Measurements from ENCODE around the gene RCCD1.

DNA sequence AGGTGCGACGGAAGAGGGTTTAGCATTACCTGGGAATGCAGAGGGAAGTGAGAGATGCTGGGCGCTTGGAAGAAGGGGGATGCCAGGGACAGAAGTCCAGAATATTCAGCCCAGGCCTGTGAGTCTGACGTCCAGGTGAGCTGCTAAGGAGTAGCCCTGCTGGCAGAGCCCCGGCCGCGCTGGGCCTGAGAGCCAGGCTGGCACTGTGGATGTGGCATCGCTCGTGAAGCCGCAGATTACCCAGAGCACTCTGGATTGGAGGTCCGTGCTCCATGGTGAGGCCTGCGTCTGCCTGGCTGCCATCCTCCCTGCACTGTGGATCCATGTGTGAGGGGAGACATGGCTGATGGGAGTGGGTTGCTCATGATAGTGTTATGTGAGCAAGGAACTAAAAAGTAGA lies 37.1 kb upstream of the RCCD1 start:
- TF ChIP-seq, protein P1, sequence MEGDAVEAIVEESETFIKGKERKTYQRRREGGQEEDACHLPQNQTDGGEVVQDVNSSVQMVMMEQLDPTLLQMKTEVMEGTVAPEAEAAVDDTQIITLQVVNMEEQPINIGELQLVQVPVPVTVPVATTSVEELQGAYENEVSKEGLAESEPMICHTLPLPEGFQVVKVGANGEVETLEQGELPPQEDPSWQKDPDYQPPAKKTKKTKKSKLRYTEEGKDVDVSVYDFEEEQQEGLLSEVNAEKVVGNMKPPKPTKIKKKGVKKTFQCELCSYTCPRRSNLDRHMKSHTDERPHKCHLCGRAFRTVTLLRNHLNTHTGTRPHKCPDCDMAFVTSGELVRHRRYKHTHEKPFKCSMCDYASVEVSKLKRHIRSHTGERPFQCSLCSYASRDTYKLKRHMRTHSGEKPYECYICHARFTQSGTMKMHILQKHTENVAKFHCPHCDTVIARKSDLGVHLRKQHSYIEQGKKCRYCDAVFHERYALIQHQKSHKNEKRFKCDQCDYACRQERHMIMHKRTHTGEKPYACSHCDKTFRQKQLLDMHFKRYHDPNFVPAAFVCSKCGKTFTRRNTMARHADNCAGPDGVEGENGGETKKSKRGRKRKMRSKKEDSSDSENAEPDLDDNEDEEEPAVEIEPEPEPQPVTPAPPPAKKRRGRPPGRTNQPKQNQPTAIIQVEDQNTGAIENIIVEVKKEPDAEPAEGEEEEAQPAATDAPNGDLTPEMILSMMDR (IDR thresholded peaks at IDR 0.05): no peak
- no peak for TF ChIP-seq POLR2A (IDR thresholded peaks at IDR 0.05)
